Measurements from ENCODE around the gene BPGM. TPM values are rescaled to one million over a fixed set of nuclear protein-coding genes. Genes with fewer than 3 reads are reported as not detected.

The BPGM gene
- total and polyA plus RNA-seq, 2 experiments from 2014 or later: 16.9 TPM

- Histone ChIP-seq H3K27ac (ENCODE audit: low read depth) (no peak overlapping the region), H3K79me2 (replicated peaks; ENCODE audit: insufficient read depth) (no peaks in the 10 kb centered on the region), H3F3A (replicated peaks; ENCODE audit: low read depth) (no peaks in the 10 kb centered on the region), H4K20me1 (replicated peaks; ENCODE audit: insufficient read depth) (no peaks in the 10 kb centered on the region), H3K4me2 (no peak overlapping the region), H3K9me2 (ENCODE audit: insufficient read depth) (no peaks in the 10 kb centered on the region), H3K4me1 (ENCODE audit: insufficient read depth) (no peaks in the 10 kb centered on the region), H3K36me3 (ENCODE audit: insufficient read depth) (no peaks in the 10 kb centered on the region), H3K27me3 (ENCODE audit: insufficient read depth) (no peaks in the 10 kb centered on the region), H3K4me3 (no peak overlapping the region), H2AFZ (no peak overlapping the region)
- no peak overlapping the region for H3K4me3 Mint-ChIP-seq
- H3K36me3 Mint-ChIP-seq (ENCODE audit: low read depth): no peaks in the 10 kb centered on the region
- no peak for DNase-seq (ENCODE audit: low spot score)
- H3K27me3 Mint-ChIP-seq (ENCODE audit: insufficient read depth, low read depth, poor library complexity): peaks cover 13% of the 10 kb centered on the region
- peaks cover 5% of the 10 kb centered on the region; the same call in 2 of the 3 replicates for H3K4me1 Mint-ChIP-seq
- no peak for ATAC-seq
- no peaks in the 10 kb centered on the region for H3K9me3 Mint-ChIP-seq
- TF ChIP-seq, protein P1, sequence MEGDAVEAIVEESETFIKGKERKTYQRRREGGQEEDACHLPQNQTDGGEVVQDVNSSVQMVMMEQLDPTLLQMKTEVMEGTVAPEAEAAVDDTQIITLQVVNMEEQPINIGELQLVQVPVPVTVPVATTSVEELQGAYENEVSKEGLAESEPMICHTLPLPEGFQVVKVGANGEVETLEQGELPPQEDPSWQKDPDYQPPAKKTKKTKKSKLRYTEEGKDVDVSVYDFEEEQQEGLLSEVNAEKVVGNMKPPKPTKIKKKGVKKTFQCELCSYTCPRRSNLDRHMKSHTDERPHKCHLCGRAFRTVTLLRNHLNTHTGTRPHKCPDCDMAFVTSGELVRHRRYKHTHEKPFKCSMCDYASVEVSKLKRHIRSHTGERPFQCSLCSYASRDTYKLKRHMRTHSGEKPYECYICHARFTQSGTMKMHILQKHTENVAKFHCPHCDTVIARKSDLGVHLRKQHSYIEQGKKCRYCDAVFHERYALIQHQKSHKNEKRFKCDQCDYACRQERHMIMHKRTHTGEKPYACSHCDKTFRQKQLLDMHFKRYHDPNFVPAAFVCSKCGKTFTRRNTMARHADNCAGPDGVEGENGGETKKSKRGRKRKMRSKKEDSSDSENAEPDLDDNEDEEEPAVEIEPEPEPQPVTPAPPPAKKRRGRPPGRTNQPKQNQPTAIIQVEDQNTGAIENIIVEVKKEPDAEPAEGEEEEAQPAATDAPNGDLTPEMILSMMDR (conservative IDR thresholded peaks at IDR 0.05; ENCODE audit: low read depth in 2 of 2): no peak
- no peak for TF ChIP-seq ETS1 (IDR thresholded peaks at IDR 0.05)
- TF ChIP-seq ZNF462 (CRISPR knock-in tag; IDR thresholded peaks at IDR 0.05): no peak
- TF ChIP-seq ZNF114 (CRISPR knock-in tag; IDR thresholded peaks at IDR 0.05): no peak
- TF ChIP-seq, protein P2, sequence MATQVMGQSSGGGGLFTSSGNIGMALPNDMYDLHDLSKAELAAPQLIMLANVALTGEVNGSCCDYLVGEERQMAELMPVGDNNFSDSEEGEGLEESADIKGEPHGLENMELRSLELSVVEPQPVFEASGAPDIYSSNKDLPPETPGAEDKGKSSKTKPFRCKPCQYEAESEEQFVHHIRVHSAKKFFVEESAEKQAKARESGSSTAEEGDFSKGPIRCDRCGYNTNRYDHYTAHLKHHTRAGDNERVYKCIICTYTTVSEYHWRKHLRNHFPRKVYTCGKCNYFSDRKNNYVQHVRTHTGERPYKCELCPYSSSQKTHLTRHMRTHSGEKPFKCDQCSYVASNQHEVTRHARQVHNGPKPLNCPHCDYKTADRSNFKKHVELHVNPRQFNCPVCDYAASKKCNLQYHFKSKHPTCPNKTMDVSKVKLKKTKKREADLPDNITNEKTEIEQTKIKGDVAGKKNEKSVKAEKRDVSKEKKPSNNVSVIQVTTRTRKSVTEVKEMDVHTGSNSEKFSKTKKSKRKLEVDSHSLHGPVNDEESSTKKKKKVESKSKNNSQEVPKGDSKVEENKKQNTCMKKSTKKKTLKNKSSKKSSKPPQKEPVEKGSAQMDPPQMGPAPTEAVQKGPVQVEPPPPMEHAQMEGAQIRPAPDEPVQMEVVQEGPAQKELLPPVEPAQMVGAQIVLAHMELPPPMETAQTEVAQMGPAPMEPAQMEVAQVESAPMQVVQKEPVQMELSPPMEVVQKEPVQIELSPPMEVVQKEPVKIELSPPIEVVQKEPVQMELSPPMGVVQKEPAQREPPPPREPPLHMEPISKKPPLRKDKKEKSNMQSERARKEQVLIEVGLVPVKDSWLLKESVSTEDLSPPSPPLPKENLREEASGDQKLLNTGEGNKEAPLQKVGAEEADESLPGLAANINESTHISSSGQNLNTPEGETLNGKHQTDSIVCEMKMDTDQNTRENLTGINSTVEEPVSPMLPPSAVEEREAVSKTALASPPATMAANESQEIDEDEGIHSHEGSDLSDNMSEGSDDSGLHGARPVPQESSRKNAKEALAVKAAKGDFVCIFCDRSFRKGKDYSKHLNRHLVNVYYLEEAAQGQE (IDR thresholded peaks at IDR 0.05; ENCODE audit: unreplicated experiment): no peak
- no peak overlapping the region for H3K27ac Mint-ChIP-seq
Measured at GRCh38 chr7:134693256-134693655, 46.6 kb downstream of the BPGM start.
